ENCODE measurements around the gene TMBIM6.
"Not testable (repeated sequence)": the region's sequence is repeated elsewhere in the genome, so short reads cannot be mapped to it uniquely, and the experiment has no call there.

- TF ChIP-seq POLR2AphosphoS5, POLR2A, CTCF, EP300 (IDR thresholded peaks at IDR 0.05): not testable (repeated sequence)
Observed at GRCh38 chr12:49721355-49721754, 20.0 kb upstream of the TMBIM6 start.
